GM12878 (cell line): ENCODE data around the gene DDX50. TPM values are rescaled to one million over a fixed set of nuclear protein-coding genes. Genes with fewer than 3 reads are reported as not detected.

Experiments
- ATAC-seq: fragments of 200-7000 bp; cut with Tn5 transposase; 3 replicates; pipeline ENCODE4 v1.9.1; 2020; ENCODE audit warnings: mild to moderate bottlenecking, moderate library complexity
- BruUV-seq: library from RNA; stranded (reverse); fragments of 400-500 nt; replicated peaks from 2 replicates; lab custom pipeline; 2021; lab: Mats Ljungman, UMichigan
- CTCF ChIA-PET: fragments of 300-600 bp; sonication (Branson Sonifier 250); formaldehyde crosslinking; extraction: SDS; loops from one replicate; lab custom pipeline; 2021; ENCODE audit warnings: inconsistent platforms; lab: Yijun Ruan, JAX
- POLR2A ChIA-PET: fragments of 350-600 bp; formaldehyde crosslinking; extraction: SDS; loops from one replicate; lab custom pipeline; 2021; ENCODE audit warnings: inconsistent platforms; lab: Charles Lee
- RAD21 ChIA-PET: fragments of 300-600 bp; sonication (Branson Sonifier 250); formaldehyde crosslinking; loops from one replicate; lab custom pipeline; 2023; ENCODE audit warnings: antibody characterized with exemption; ENCODE audit not compliant: unreplicated experiment; lab: Charles Lee
- SMC1A ChIA-PET: fragments of 300-600 bp; sonication (Branson Sonifier 250); formaldehyde crosslinking; loops from one replicate; lab custom pipeline; 2023; ENCODE audit not compliant: unreplicated experiment, uncharacterized antibody; lab: Charles Lee
- DNase-seq: peaks from one replicate; pipeline ENCODE4 v3.0.0-alpha.2; 2011; ENCODE audit warnings: low read depth, low spot score
- FAIRE-seq: peaks from 3 replicates; lab custom pipeline; 2011; peaks lifted over from hg19 to GRCh38; lab: Jason Lieb, UNC
- H2AFZ ChIP-seq: 2 replicates; pipeline ENCODE4 v1.6.0; 2011; ENCODE audit warnings: low read depth, low read length, control low read depth; ENCODE audit not compliant: control insufficient read depth
- H3K27ac ChIP-seq: 2 replicates; pipeline ENCODE4 v1.5.1; 2011; ENCODE audit warnings: control low read depth; ENCODE audit not compliant: control insufficient read depth, insufficient read depth
- H3K27me3 ChIP-seq, 2 experiments: replicated peaks in 1 of 2; 2 replicates each; pipeline versions ENCODE4 v1.6.0 to v1.6.1; 2011; ENCODE audit warnings: low read length in 1 of 2; ENCODE audit not compliant: control insufficient read depth in 2 of 2, insufficient read depth in 2 of 2
- H3K36me3 ChIP-seq, 2 experiments: 2 replicates each; pipeline ENCODE4 v1.5.1; 2011; ENCODE audit warnings: low read length in 1 of 2; ENCODE audit not compliant: control insufficient read depth in 2 of 2, insufficient read depth in 2 of 2
- H3K4me1 ChIP-seq: 2 replicates; pipeline ENCODE4 v1.6.1; 2011; ENCODE audit warnings: mild to moderate bottlenecking, low read length, moderate library complexity, mixed read lengths; ENCODE audit not compliant: control insufficient read depth, insufficient read depth
- H3K4me2 ChIP-seq: 2 replicates; pipeline ENCODE4 v1.6.0; 2011; ENCODE audit warnings: control low read depth; ENCODE audit not compliant: control insufficient read depth, insufficient read depth
- H3K4me3 ChIP-seq: fragments of 200-600 bp; sonication (generic); 2 replicates; pipeline ENCODE4 v1.5.1; 2016
- H3K79me2 ChIP-seq: 2 replicates; pipeline ENCODE4 v1.6.0; 2011; ENCODE audit warnings: low read length; ENCODE audit not compliant: control insufficient read depth, insufficient read depth
- H3K9ac ChIP-seq: 2 replicates; pipeline ENCODE4 v1.8.0; 2011; ENCODE audit warnings: low read length, control low read depth, mixed read lengths; ENCODE audit not compliant: control insufficient read depth, insufficient read depth
- H3K9me3 ChIP-seq: replicated peaks from 3 replicates; pipeline ENCODE4 v1.5.1; 2011; ENCODE audit warnings: mild to moderate bottlenecking, low read length; ENCODE audit not compliant: control insufficient read depth, insufficient read depth
- H4K20me1 ChIP-seq: 2 replicates; pipeline ENCODE4 v1.6.0; 2011; ENCODE audit not compliant: control insufficient read depth, insufficient read depth
- BCL11A ChIP-seq: IDR thresholded peaks from 2 replicates; pipeline ENCODE4 v1.6.1; 2011; ENCODE audit warnings: low read depth, low read length
- CBX3 ChIP-seq: fragments of 200-600 bp; sonication (generic); IDR thresholded peaks from 2 replicates; pipeline ENCODE4 v1.6.1; 2016; ENCODE audit warnings: low read depth, borderline replicate concordance
- EZH2 ChIP-seq: IDR thresholded peaks from 2 replicates; pipeline ENCODE4 v1.6.1; 2012; ENCODE audit warnings: low read depth, mild to moderate bottlenecking, control low read depth, inconsistent platforms, low read length, borderline replicate concordance; ENCODE audit not compliant: control insufficient read depth
- MLLT1 ChIP-seq: fragments of 450-650 bp; IDR thresholded peaks from 2 replicates; pipeline ENCODE4 v1.6.1; 2016; ENCODE audit warnings: mild to moderate bottlenecking
- RELA ChIP-seq: fragments of 450-650 bp; IDR thresholded peaks from 2 replicates; pipeline ENCODE4 v1.8.0; 2014; ENCODE audit warnings: borderline replicate concordance; ENCODE audit not compliant: partially characterized antibody
- ZBED1 ChIP-seq: IDR thresholded peaks from 2 replicates; pipeline ENCODE4 v1.6.1; 2016; ENCODE audit warnings: borderline replicate concordance
- WGBS: methylation state at CpG from one replicate; pipeline ENCODE4 v1.1.6; 2016; ENCODE audit warnings: low lambda C conversion rate; ENCODE audit not compliant: insufficient replicate concordance, insufficient coverage; ENCODE audit errors: missing lambda C conversion rate; 5-methylcytosine and 5-hydroxymethylcytosine counted together
- in situ Hi-C: fragments of 300-500 bp; cut with MboI; formaldehyde crosslinking; loops from 9 replicates; pipeline ENCODE4 v1.14.3; 2018; ENCODE audit warnings: mixed read lengths
- intact Hi-C: fragments of 100-400 bp; cut with micrococcal nuclease; formaldehyde crosslinking; loops from one replicate; pipeline ENCODE4 v1.14.2; 2022; ENCODE audit not compliant: unreplicated experiment
- polyA plus RNA-seq, 11 experiments: library from polyadenylated mRNA; depleted of rRNA in 4 of 11; unstranded in 6 of 11; stranded (reverse) in 5 of 11; fragments of >200 nt; fragmentation: Nextera tagmentation in 4 of 11; fragmentation: Illumina TruSeq in 1 of 11; extraction: Ambion mirVana in 4 of 11; extraction: Trizol in 1 of 11; gene quantifications; 1 replicate in 1 of 11; 2 replicates in 10 of 11; pipeline versions ENCODE4 v1.2.1 to v1.2.3, GENCODE V29; 2011 to 2016; ENCODE audit warnings: inconsistent platforms in 2 of 11, missing spikeins in 2 of 11, low read depth in 1 of 11
- total RNA-seq, 4 experiments: library from RNA; depleted of rRNA in 3 of 4; stranded (reverse); fragments of >200 nt in 3 of 4; fragmentation: Illumina TruSeq in 1 of 4; extraction: Trizol in 1 of 4; gene quantifications; 2 replicates each; pipeline versions ENCODE4 v1.2.1 to v1.2.3, GENCODE V29; 2013 to 2021
- TF ChIP-seq, protein P1 (sequence below): IDR thresholded peaks from 2 replicates; pipeline ENCODE4 v1.6.1; 2011; ENCODE audit warnings: low read depth, mild to moderate bottlenecking, low read length, moderate library complexity, borderline replicate concordance; ENCODE audit errors: extremely low read depth

DDX50 gene
- total and polyA plus RNA-seq, 10 of the 15 experiments (the other 5 are each of a cell fraction or from before 2014, with no cell fraction given), result 24.9 to 52.0 (median 36.8) TPM

- TF ChIP-seq BCL11A (0 out of 2 replicates have a peak, but pooled peaks have one; percentile 18), RELA (peak; percentile 51), CBX3 (no peak), ZBED1 (no peak)
- TF ChIP-seq, protein P1, sequence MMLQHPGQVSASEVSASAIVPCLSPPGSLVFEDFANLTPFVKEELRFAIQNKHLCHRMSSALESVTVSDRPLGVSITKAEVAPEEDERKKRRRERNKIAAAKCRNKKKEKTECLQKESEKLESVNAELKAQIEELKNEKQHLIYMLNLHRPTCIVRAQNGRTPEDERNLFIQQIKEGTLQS, result peak; percentile 86; the same call in 1 of the 2 replicates
These were observed 87.6 kb downstream of the DDX50 start, which contains the start of gene KIFBP (continued) for GRCh38 chr10:68988530-68989316.

DNA sequence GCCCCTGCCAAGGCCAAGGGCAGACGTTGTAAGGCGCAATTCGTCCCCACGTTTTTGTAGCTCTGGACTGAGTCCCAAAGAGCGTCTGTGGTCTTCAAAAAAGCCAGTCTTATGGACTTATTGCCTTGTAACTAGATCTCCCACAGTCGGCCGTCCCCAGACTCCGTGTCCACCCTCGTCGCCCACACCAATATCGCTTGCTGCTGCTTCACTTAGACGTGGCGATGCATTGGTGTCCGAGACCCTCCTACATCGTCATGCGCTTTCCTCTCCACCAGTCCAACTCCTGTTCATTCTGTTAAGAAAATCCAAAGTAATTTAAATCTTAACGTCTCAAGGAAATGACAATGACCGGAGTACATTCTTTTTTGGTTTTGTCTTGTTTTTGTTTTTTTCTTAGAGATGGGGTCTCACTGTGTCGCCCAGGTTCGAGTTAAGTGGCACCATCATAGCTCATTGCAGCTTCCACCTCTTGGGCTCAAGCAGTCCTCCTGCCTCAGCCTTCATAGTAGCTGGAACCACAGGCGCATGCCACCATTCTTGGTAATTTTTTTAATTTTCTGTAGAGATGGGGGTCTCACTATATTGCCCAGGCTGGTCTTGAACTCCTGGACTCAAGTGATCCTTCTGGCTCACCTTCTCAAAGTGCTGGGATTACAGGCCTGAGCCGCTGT, 88.3 kb downstream of the DDX50 start:
- ChIA-PET POLR2A (interaction anchor here (0.6 kb wide), 2 partner anchors 103 to 114 kb away, joined by 3 to 8 read pairs; no protein-coding TSS in a partner anchor), CTCF (interaction anchor here (0.8 to 2.0 kb wide), 8 partner anchors 11 to 419 kb away, joined by 3 to 10 read pairs (median 4); partner anchors contain the start of gene DDX21), SMC1A (interaction anchor here (1.1 kb wide), 1 partner anchor 109 kb away, joined by 3 read pairs; no protein-coding TSS in a partner anchor), RAD21 (interaction anchor here (1.1 to 1.4 kb wide), 4 partner anchors 15 to 104 kb away, joined by 3 to 5 read pairs (median 4); no protein-coding TSS in a partner anchor)
- TF ChIP-seq MLLT1 (0 out of 2 replicates have a peak, but pooled peaks have one; percentile 13), EZH2 (no peak)
- Histone ChIP-seq H3K4me3 (peak overlapping the region; percentile 86), H3K79me2 (peaks cover 21% of the 10 kb centered on the region), H3K36me3 (peaks cover 0 to 8% of the 10 kb centered on the region in 2 experiments; a peak in 3 of 4 replicates), H3K27me3 (no peaks in the 10 kb centered on the region), H3K4me1 (peaks cover 7% of the 10 kb centered on the region), H3K4me2 (peak overlapping the region; percentile 95), H3K27ac (peak overlapping the region; percentile 70; the same call in 1 of the 2 replicates), H2AFZ (peak overlapping the region; percentile 89), H4K20me1 (no peaks in the 10 kb centered on the region), H3K9me3 (no peaks in the 10 kb centered on the region), H3K9ac (peak overlapping the region; percentile 80)
- intact Hi-C loops (no loop called here), in situ Hi-C loops (no loop called here)
- BruUV-seq, result no TSS peak
- DNase-seq (no peak), ATAC-seq (no peak), FAIRE-seq (no peak)
- 40% methylated on average over 22 of the region's 22 CpGs for whole genome bisulfite sequencing
